Ishikawa (cell line): ENCODE data around the gene ASTN2.

Experiments used
- CREB1 ChIP-seq: IDR thresholded peaks from 2 replicates; pipeline ENCODE4 v1.6.1; 2012; ENCODE audit warnings: low read depth
- ZBTB7A ChIP-seq: IDR thresholded peaks from 2 replicates; pipeline ENCODE4 v1.6.1; 2012; ENCODE audit warnings: low read depth

GRCh38 chr9:117392992-117393391, 21.9 kb downstream of the ASTN2 start:
- TF ChIP-seq CREB1, result no peak
- no peak for TF ChIP-seq ZBTB7A
